H4 (cell line): Measurements from ENCODE around the gene NHLRC2. TPM values are rescaled to one million over a fixed set of nuclear protein-coding genes. Genes with fewer than 3 reads are reported as not detected.
A peak's percentile ranks its signal among the peaks of the same experiment; 100 is the strongest.
"Not testable (repeated sequence)": the region's sequence is repeated elsewhere in the genome, so short reads cannot be mapped to it uniquely, and the experiment has no call there.

Experiments used
- DNase-seq: peaks from one replicate; pipeline ENCODE4 v3.0.0-alpha.2; 2015; ENCODE audit warnings: low spot score
- total RNA-seq: library from RNA; depleted of rRNA; stranded (reverse); fragments of >200 nt; shearing (Covaris generic); gene quantifications from 2 replicates; pipeline ENCODE4 v1.2.3, GENCODE V29; 2014; rRNA removed

Gene NHLRC2, protein sequence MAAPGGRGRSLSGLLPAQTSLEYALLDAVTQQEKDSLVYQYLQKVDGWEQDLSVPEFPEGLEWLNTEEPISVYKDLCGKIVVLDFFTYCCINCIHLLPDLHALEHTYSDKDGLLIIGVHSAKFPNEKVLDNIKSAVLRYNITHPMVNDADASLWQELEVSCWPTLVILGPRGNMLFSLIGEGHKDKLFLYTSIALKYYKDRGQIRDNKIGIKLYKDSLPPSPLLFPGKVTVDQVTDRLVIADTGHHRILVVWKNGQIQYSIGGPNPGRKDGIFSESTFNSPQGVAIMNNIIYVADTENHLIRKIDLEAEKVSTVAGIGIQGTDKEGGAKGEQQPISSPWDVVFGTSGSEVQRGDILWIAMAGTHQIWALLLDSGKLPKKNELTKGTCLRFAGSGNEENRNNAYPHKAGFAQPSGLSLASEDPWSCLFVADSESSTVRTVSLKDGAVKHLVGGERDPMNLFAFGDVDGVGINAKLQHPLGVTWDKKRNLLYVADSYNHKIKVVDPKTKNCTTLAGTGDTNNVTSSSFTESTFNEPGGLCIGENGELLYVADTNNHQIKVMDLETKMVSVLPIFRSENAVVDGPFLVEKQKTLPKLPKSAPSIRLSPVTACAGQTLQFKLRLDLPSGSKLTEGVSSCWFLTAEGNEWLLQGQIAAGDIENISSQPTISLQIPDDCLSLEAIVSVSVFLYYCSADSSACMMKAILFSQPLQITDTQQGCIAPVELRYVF
- total RNA-seq, result 7.6 and 10.2 TPM in 2 replicates

DNA sequence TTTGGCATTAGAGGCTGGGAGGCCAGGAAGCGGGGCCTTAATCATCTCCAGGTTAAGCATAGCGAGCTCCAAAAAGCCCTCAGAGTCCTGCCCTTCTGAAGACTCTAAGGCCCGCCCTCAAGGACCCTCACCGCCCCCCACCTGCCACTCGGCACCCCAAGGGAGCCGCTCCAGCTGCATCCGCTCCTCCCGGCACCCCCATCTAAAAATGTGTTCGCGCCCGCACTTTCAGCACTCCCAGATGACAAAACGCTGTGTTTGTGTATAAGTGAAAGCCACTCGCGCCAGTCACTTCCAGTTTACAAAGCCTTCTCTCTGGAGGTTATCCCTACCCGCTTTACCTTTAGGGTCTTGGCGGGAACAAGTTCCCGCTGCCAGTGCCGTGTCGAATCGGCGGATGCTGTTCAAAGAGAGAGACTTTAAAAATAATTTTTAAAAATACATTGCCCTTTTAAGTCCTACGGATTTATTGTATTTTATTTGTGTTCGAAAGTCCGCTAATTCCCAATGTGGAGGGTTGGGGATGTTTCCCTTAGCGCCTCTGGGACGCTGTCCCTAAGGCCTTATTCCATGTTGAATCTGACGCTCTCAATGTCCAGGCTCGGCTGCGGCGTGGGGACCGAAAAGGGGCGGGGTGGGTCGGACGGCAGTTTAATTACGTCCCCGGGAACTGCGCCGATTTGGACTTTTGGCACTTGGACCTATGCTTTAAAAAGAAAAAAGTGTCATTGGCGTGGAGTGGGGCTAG, at the start of gene NHLRC2, which contains the start of gene DCLRE1A:
TSS of gene NHLRC2 (plus strand) at position 649 of the 748 bp plus-strand sequence. CDS start 212 bp downstream, outside the sequence.
TSS of gene DCLRE1A (minus strand) at position 70 of the 748 bp plus-strand sequence. CDS start 900 bp downstream, outside the sequence.
- DNase-seq, result peak; percentile 71

DNA sequence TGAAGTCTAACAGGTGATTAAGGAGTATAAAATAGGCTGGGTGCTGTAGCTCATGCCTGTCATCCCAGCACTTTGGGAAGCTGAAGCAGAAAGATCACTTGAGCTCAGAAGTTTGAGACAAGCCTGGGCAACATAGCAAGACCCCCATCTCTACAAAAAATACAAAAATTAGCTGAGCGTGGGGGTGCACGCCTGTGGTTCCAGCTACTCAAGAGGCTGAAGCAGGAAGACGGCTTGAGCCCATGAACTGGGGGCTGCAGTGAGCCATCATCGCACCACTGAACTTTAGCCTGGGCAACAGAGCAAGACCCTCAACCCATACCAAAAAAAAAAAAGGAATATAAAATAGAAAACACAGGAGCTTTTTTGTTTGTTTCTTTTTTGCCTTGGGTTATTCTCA, 48.0 kb upstream of the NHLRC2 start:
- DNase-seq, result no peak

DNA sequence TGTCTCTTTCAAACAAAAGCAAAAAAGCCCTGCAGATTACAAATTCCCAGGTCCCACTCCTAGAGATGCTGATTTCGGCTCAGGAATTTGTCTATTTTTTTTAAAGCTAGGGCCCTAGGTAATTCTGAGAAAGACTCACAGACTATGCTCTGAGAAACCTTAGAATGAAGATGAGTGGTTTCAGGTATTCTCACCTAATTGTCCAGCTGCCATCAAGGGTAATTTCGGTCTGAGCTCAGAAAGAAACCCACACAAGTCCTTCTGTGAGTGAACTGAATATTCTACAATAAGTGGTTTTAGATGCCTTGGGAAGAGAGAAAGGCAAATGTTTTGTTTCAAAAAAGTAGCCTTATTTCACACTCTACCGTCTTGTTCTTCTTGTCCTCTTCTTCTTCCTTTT, 46.3 kb upstream of the NHLRC2 start:
- DNase-seq, result no peak

DNA sequence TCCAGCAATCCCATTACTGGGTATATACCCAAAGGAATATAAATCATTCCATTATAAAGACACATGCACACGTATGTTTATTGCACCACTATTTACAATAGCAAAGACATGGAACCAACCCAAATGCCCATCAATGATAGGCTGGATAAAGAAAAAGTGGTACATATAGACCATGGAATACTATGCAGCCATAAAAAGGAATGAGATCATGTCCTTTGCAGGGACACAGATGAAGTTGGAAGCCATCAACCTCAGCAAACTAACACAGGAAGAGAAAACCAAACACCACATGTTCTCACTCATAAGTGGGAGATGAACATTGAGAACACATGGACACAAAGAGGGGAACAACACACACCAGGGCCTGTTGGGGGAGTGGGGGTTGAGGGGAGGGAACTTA, 39.8 kb upstream of the NHLRC2 start:
- DNase-seq, result not testable (repeated sequence)

DNA sequence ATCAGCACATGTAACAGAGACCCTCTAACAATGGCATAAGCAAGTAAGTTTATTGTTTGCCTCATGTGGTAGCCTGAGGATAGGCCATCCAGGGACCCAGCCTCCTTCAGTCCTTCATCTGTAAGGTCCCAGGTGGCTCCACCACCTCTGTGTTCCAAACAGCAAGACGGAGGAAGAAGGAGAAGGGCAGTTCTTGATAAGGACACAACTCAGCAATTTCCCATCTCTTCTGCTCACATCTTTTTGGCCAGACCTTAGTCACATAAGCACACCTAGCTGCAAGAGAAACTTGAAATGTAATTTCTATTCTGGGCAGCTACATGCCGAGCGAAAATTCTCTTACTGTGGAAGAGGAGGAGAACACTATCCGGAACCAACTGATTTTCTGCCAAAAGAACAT, 34.5 kb upstream of the NHLRC2 start:
- DNase-seq, result no peak

DNA sequence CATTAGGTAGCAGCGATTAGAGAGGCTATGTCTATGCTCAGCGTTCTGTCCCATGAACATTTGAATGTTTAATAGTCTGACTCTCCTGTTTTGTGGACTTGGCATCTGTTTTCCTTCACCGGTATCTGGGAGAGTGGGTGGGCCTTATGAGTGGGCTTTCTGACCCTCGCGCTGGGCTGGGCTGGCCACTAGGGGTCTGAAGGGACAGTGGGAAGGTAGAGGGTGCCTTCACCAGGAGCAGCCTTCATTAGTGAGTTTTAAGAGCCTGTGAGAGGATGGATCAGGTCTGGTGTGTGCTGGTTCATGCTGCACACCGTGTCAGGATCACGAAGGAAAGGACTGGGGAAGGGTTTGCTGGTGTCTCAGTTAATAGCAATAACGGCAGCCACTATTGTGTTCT, 34.0 kb upstream of the NHLRC2 start:
- DNase-seq, result peak; percentile 8

DNA sequence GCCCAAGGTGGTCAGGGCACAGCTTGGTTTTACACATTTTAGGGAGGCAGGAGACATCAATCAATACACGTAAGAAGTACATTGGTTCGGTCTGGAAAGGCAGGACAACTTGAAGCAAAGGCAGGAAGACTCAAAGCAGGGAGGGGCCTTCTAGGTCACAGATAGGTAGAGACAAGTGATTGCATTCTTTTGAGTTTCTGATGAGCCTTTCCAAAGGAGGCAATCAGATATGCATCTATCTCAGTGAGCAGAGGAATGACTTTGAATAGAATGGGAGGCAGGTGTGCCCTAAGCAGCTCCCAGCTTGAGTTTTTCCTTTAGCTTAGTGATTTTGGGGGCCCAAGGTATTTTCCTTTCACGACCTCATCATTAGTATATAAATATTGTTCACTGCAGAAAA, 33.2 kb upstream of the NHLRC2 start:
- DNase-seq, result not testable (repeated sequence)

DNA sequence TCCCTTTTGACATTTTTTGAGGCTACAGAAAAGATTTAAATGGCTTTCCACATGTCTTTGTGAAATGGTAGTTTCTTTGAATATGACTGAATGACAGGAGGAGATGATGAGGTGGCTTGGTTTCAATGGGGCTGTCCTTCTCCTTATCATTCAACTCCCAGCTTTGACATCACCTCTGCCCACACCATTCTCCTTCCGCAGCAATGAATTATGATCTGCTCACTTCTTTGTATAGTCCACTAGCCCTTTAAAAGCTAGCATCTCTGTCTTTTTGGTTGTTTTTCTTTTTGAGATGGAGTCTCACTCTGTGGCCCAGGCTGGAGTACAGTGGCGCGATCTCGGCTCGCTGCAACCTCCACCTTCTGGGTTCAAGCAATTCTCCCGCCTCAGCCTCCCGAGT, 32.3 kb upstream of the NHLRC2 start:
- DNase-seq, result no peak

DNA sequence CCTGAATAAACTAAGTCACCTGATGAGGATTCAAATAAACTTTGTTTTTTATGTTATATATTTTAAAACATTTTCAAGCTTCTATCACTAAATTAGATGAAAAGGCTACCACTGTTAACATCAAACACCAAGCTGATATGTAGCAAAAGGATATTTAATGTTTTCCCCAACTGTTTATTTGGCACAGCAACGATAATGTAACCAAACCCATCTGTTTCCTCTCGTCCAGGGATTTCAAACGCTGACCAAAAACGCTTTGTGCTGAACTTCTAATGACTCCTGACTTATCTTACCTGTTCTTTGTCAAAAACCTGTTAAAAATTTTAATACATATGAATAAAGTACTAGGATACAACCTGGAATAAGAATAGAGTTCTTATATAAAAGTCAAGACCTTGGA, 31.1 kb upstream of the NHLRC2 start:
- DNase-seq, result no peak

DNA sequence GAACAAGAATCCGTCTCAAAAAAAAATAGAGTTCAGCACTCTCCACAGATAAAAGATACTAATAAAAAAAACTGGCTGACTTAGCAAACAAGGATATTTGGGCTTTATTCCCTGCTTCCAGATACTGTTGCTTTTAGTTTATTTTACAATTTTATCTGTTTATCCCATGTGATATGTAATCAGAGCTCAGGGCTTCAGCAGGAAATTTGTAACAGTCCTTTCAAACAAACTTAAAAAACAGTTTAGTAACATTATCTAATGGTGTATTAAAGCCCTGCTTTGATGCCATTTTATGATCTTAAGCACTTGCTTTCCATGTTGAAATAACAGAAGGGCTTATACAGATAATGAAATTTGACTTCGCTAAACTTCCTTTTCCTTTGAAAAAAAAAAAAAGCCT, 28.7 kb upstream of the NHLRC2 start:
- no peak for DNase-seq

DNA sequence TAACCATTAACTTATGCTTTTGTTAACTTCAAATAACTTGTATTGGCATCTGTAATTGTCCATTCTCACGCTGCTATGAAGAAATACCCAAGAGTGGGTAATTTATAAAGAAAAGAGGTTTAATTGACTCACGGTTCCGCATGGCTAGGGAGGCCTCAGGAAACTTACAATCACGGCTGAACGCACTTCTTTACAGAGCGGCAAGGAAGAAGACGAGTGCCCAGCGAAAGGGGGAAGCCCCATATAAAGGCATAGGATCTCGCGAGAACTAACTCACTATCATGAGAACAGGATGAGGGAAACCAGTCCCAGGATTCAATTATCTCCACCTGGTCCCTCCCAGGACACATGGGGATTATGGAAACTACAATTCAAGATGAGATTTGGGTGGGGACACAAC, 25.9 kb upstream of the NHLRC2 start:
- not testable (repeated sequence) for DNase-seq

DNA sequence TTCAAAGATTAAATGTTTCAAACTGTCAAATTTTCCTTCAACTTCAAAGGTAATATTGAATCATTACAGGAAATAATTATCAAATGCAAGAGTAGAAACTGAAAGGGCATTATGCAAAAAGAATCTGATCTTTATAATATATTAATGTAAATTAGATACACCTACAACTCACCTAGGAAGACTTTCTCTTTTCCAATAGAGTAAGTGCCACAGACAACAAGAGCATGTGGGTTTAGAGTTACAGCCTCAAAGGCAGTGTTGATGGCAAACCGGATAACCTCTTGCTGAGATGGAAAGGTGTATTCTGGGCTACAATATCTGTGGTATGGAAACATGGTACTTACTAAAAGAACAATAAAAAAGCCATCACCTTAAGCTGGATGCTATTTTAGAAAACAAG, 12.3 kb upstream of the NHLRC2 start:
- no peak for DNase-seq

DNA sequence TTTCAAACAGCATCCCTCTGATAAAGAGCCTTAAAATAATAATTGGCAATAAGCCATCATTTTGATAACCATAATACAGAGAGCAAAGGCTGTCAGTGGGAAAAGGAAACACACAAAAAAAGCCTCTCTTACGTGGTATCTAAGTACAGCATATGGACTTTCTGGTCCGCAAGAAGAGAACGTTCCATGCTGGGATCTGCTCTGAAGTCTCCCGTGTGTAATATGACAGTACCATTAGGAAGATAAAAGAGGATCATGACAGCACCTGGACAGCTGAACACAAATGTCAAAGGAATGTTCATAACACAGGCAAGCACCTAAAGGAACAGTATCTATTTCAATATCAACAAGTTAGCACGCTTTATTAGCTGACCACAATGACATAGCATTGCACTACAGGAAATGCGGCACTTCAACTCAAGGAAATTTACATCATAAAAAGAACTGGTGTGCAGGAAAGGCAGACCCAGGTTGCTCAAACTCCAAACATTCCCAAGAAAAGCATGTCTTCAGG, 10.4 kb upstream of the NHLRC2 start:
- peak; percentile 11 for DNase-seq

DNA sequence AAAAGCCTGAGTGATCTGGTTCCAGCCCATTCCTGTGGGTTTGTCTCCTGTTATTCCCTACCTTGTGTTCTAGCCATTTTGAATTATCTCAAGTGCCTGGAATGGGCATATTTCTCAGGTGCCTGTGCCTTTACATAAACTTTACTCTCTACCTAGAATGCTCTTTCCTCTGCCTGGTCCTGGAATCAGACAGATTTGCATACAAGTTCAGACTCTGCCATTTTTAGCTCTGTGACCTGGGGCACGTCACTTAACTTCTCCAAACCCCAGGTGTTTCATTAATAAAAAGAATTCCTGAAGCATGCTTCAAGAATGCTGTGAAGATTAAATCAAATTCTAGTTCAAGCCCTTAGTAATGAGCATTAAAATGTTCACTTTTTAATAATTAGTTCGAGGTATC, 8.4 kb upstream of the NHLRC2 start:
- no peak for DNase-seq

DNA sequence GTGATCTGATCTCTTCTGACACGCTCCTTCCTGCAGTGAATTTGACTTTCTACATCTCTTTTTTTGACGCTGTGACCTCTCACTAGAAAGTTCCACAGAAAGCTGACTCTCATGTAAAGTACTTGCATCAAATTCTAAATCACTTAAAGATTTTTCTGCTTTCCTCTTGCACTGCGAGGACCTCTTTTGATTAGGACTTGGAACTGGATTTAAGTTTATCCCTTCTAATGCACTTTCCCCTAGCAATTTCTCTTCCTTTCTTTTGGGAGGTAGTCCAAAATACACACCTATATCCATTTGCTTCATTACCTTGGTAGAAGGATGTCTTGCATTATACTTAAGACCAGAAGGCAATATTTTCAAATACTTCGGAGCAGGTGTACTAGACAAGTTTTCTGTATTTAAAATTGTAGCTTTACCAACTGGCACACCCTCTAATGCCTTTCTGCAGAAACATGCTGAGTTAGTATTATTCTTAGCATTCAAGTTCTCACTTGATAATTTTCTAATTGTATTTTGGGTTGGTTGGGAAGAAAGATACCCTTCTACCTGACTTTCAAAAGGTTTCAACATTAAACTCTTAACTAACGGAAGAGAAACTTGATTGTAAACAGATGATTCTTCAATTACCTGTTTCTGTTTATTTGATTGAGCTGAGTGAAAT, 5.2 kb upstream of the NHLRC2 start:
- DNase-seq, result no peak

DNA sequence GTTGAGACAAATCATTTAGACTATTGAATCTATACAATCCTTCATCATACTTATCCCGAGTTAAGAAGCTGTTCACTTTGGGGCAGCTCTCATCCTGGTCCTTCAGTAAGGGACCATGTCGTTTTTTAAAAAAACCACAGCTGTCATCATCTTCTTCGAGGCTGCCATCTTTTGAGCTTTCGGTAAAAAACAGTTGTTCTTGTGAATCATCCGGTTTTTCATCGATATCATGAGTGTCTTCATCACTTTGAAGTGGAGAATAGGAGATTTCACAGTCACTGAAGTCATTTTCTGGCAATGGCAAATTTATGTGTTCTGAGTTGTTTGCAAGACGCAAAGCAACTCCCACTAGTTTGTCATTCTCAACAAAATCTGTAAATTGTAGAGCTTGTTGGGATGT, 4.5 kb upstream of the NHLRC2 start:
- no peak for DNase-seq

DNA sequence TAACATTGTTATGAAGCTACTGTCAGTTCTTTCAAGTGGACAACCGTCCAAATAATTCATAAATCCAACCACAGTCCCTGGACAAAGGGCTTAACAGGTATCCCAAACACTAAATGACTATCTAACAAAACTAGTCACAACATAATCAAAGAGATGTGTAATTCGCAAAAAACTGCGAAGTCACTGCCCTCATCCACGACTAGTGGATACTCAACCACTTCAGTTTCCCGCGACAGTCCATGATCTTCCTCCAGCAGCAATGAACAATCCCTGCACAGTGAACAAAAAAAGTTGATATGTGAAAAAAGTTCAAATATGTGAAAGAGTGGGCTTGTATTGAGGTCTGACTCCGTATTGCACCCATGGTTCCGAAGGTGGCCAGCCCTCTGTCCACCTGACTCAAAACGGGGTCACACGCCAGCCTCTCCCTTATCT, 866 bp upstream of the NHLRC2 start:
- peak; percentile 8 for DNase-seq

DNA sequence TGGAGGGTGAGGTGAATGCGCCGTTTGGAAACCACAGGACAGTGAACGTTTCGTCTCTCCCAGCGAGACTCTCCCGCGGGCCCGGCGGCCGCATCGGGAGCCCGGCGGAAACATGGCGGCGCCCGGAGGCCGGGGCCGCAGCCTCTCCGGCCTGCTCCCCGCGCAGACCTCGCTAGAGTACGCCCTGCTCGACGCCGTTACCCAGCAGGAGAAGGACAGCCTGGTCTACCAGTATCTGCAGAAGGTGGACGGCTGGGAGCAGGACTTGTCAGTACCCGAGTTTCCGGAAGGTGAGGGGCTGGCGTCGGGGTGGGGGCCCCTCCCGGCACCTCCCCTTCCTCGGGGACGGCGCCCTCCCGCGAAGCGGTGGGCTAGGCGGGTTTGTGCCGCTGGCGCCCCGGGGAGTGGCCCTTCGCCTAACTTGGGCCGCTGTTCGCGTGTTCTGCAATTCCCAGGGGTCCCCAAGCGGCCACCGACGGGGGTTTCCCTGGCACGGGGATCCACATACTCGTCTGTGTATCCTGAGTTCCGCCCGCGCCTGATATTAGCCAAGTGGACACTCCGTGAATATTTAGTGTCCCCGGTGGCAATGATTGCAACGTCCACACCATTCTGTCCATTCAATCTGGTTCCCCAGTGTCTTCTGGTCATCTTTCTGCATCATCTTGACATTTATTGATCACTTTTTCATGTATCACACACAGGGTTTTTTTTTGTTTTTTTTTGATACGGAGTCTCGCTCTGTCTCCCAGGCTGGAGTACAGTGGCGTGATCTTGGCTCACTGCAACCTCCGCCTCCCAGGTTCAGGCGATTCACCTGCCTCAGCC, 514 bp downstream of the NHLRC2 start:
- DNase-seq, result peak; percentile 35

DNA sequence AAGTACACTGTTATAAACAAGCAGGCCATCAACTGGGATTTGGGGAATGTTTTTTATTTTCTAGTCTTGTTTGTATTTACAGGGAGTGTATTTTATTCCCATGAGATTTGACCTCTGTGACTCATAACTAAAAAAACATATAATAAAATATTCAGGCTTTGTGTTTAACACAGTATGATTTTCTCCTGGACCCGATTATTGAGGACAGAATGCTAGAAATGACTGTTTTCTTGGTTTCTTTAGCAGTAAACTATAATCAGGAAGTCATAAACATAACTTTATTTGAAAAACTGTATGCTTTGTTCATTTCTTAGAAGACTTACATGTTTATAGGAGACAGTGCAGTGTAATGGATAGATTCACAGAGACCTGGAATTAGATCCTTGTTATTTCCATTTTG, 2.1 kb downstream of the NHLRC2 start:
- DNase-seq, result no peak

DNA sequence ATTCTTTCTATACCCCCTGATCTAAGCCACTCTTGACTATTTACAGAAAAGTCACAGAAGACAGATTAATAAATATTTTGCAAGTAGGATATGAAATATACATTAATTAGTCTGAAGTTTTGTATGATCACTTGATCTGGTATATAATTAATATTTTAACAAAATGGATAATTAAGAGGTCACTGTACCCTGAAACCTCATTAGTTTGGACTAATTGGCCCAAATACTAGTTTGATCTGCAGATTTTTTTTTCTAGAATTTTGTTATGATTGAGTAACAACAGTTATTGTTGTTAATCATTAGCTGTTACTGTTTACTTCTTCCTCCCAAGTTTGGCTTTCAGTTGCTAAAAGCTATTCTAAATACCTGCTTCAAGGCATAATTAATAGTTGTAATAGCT, 2.7 kb downstream of the NHLRC2 start:
- no peak for DNase-seq

DNA sequence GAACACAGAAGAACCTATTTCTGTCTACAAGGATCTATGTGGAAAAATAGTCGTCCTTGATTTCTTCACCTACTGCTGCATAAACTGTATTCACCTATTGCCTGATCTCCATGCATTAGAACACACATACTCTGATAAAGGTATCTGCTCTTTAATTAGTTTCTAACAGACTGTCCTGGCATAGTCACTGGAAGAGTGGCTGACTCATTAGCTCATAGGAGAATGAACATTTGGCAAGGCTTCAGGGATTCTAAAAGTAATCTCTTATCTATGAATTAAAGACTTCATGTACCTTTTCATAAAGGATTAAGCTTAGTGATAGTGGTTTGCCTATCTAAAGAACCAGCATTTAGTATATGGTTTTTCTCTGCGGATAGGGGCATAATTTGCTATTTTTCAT, 4.1 kb downstream of the NHLRC2 start:
- DNase-seq, result no peak
